ACC112 (cell line): ENCODE data around the gene CAPN11.
"Not testable (repeated sequence)": the region's sequence is repeated elsewhere in the genome, so short reads cannot be mapped to it uniquely, and the experiment has no call there.

Experiments
- H2AFZ ChIP-seq: fragments of 200-600 bp; sonication (generic); one replicate; pipeline ENCODE4 v1.6.0; 2017; ENCODE audit warnings: antibody characterized with exemption, low read length; ENCODE audit not compliant: unreplicated experiment
- H3K27ac ChIP-seq: fragments of 200-600 bp; sonication (generic); 2 replicates; pipeline ENCODE4 v1.5.1; 2014; ENCODE audit warnings: low read depth, mild to moderate bottlenecking, antibody characterized with exemption, low read length, moderate library complexity
- H3K27me3 ChIP-seq: fragments of 200-600 bp; sonication (generic); 2 replicates; pipeline ENCODE4 v1.6.1; 2014; ENCODE audit warnings: mild to moderate bottlenecking, antibody characterized with exemption, low read length, moderate library complexity, mixed read lengths; ENCODE audit not compliant: insufficient read depth
- H3K36me3 ChIP-seq: fragments of 200-600 bp; sonication (generic); 2 replicates; pipeline ENCODE4 v1.6.1; 2016; ENCODE audit warnings: mild to moderate bottlenecking, antibody characterized with exemption, low read length, moderate library complexity, mixed read lengths; ENCODE audit not compliant: insufficient read depth
- H3K4me1 ChIP-seq: fragments of 200-600 bp; sonication (generic); one replicate; pipeline ENCODE4 v1.6.1; 2016; ENCODE audit warnings: low read length, mixed read lengths; ENCODE audit not compliant: insufficient read depth, unreplicated experiment, control insufficient read depth
- H3K4me3 ChIP-seq: fragments of 200-600 bp; sonication (generic); 2 replicates; pipeline ENCODE4 v1.5.1; 2014; ENCODE audit warnings: mild to moderate bottlenecking, low read depth, low read length
- H3K79me2 ChIP-seq: fragments of 200-600 bp; sonication (generic); one replicate; pipeline ENCODE4 v1.6.0; 2016; ENCODE audit warnings: low read length; ENCODE audit not compliant: control insufficient read depth, unreplicated experiment, insufficient read depth

Gene CAPN11

GRCh38 chr6:44182911-44183390 lies 24.3 kb downstream of the CAPN11 start:
- Histone ChIP-seq H3K79me2 (no peaks in the 10 kb centered on the region), H3K4me3 (no peak overlapping the region), H2AFZ (no peak overlapping the region), H3K4me1 (peaks cover 22% of the 10 kb centered on the region), H3K27ac (no peak overlapping the region), H3K27me3 (no peaks in the 10 kb centered on the region; the same call in 1 of the 2 replicates), H3K36me3 (no peaks in the 10 kb centered on the region)

- H3K4me1 ChIP-seq, result peaks cover 15% of the 10 kb centered on the region
- H2AFZ ChIP-seq, result no peak overlapping the region
- H3K27ac ChIP-seq, result no peak overlapping the region
- no peaks in the 10 kb centered on the region for H3K36me3 ChIP-seq
- H3K4me3 ChIP-seq, result no peak overlapping the region
- H3K27me3 ChIP-seq, result no peaks in the 10 kb centered on the region; the same call in 1 of the 2 replicates
- H3K79me2 ChIP-seq, result no peaks in the 10 kb centered on the region
Observed at GRCh38 chr6:44183783-44184182, 25.2 kb downstream of the CAPN11 start.

GRCh38 chr6:44185356-44185755 lies 26.7 kb downstream of the CAPN11 start:
- not testable (repeated sequence) for H3K27ac ChIP-seq, H3K4me1 ChIP-seq, H3K36me3 ChIP-seq, H3K79me2 ChIP-seq, H3K27me3 ChIP-seq, H3K4me3 ChIP-seq, H2AFZ ChIP-seq

GRCh38 chr6:44185953-44186634 lies 27.5 kb downstream of the CAPN11 start:
- Histone ChIP-seq H3K27ac (no peak overlapping the region), H3K36me3 (no peaks in the 10 kb centered on the region), H3K79me2 (no peaks in the 10 kb centered on the region), H3K4me3 (no peak overlapping the region), H3K27me3 (no peaks in the 10 kb centered on the region; the same call in 1 of the 2 replicates), H3K4me1 (no peaks in the 10 kb centered on the region), H2AFZ (no peak overlapping the region)

- H3K79me2 ChIP-seq, result no peaks in the 10 kb centered on the region
- no peaks in the 10 kb centered on the region; the same call in 1 of the 2 replicates for H3K27me3 ChIP-seq
- H3K4me1 ChIP-seq, result no peaks in the 10 kb centered on the region
- H3K36me3 ChIP-seq, result no peaks in the 10 kb centered on the region
- H2AFZ ChIP-seq, result no peak overlapping the region
- H3K4me3 ChIP-seq, result no peak overlapping the region
- no peak overlapping the region for H3K27ac ChIP-seq
Observed at GRCh38 chr6:44186635-44187025, 28.0 kb downstream of the CAPN11 start.

GRCh38 chr6:44188819-44189218 lies 30.2 kb downstream of the CAPN11 start:
- Histone ChIP-seq H3K79me2 (no peaks in the 10 kb centered on the region), H3K36me3 (no peaks in the 10 kb centered on the region), H3K4me1 (no peaks in the 10 kb centered on the region), H3K27me3 (no peaks in the 10 kb centered on the region), H2AFZ (no peak overlapping the region), H3K4me3 (no peak overlapping the region), H3K27ac (no peak overlapping the region)

- Histone ChIP-seq H3K27me3 (no peaks in the 10 kb centered on the region), H3K36me3 (no peaks in the 10 kb centered on the region), H2AFZ (no peak overlapping the region), H3K4me3 (no peak overlapping the region), H3K4me1 (no peaks in the 10 kb centered on the region), H3K79me2 (no peaks in the 10 kb centered on the region), H3K27ac (no peak overlapping the region)
Observed at GRCh38 chr6:44189257-44189656, 30.6 kb downstream of the CAPN11 start.

- Histone ChIP-seq H3K79me2 (no peaks in the 10 kb centered on the region), H2AFZ (no peak overlapping the region), H3K27ac (no peak overlapping the region), H3K27me3 (no peaks in the 10 kb centered on the region), H3K4me3 (no peak overlapping the region), H3K4me1 (no peaks in the 10 kb centered on the region), H3K36me3 (no peaks in the 10 kb centered on the region)
Observed at GRCh38 chr6:44190715-44191114, 32.1 kb downstream of the CAPN11 start.

GRCh38 chr6:44192428-44193041 lies 33.9 kb downstream of the CAPN11 start:
- Histone ChIP-seq H3K4me1 (no peaks in the 10 kb centered on the region), H3K79me2 (no peaks in the 10 kb centered on the region), H3K36me3 (no peaks in the 10 kb centered on the region), H3K27me3 (no peaks in the 10 kb centered on the region), H2AFZ (peak overlapping the region; percentile 42), H3K4me3 (no peak overlapping the region), H3K27ac (no peak overlapping the region)

GRCh38 chr6:44193307-44193910 lies 34.8 kb downstream of the CAPN11 start:
- Histone ChIP-seq H3K4me1 (no peaks in the 10 kb centered on the region), H3K36me3 (no peaks in the 10 kb centered on the region), H3K27ac (no peak overlapping the region), H3K4me3 (no peak overlapping the region), H2AFZ (no peak overlapping the region), H3K27me3 (no peaks in the 10 kb centered on the region), H3K79me2 (no peaks in the 10 kb centered on the region)

GRCh38 chr6:44194326-44194725 lies 35.7 kb downstream of the CAPN11 start:
- no peak overlapping the region for H3K27ac ChIP-seq
- H3K27me3 ChIP-seq, result no peaks in the 10 kb centered on the region
- no peaks in the 10 kb centered on the region for H3K79me2 ChIP-seq
- no peaks in the 10 kb centered on the region for H3K36me3 ChIP-seq
- H2AFZ ChIP-seq, result no peak overlapping the region
- no peak overlapping the region for H3K4me3 ChIP-seq
- no peaks in the 10 kb centered on the region for H3K4me1 ChIP-seq
